ENCODE measurements around the gene MRFAP1L1.
"Not testable (repeated sequence)": the region's sequence is repeated elsewhere in the genome, so short reads cannot be mapped to it uniquely, and the experiment has no call there.

Gene MRFAP1L1

DNA sequence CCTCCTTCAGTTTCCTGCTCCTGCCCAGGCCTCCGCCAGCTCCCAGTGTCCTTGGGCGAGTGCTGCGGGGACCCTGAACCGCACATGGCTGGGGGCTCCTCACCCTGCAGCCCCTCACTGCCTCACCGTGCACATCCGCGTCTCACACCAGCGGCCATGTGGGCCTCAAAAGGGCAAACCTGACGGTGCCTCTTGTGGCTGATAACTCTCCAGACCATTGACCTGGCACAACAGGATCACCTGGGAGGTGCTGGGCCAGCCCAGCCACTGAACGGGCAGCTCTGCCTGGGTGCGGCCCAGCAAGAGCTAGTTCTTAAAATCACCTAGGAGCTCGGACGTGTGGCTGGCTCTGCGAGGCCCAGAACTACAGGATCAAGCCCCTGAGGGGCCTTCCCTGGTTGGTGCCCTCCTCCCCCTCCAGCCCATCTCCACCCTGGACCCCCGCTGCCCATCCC lies 20.1 kb downstream of the MRFAP1L1 start:
- DNase-seq: no peak

DNA sequence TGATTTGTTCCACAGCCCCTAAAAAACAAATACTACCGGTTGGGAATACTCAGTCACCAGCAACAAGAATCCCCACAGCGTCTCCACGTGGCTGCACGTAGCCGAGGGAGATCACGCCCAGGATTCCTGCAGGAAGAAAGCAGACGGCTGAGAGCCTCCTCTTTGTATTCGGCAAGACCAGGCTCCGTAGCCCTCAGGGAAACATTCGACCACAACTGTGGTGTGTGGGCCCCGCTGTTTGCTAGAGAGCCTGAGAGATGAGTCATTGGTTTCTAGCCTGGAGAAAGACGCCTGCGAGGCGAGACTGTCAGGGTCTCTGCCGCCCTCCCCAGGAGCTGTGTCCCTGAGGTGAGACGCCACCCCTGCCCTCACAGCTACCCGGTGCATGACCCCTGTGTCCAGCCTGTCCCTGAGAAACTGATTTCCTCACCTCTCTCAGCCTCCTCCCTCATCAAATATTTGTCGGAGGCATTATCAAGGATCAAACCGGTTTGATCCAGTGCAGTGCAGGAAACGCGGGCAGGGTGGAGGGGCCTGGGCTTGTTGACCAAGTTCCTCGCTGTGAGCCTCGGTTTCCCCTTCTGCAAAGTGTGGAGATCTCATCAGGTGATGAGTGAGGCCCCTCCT lies 20.7 kb downstream of the MRFAP1L1 start:
- peak in 8 of 56 donors; percentile 7 to 56 (median 24) for DNase-seq

DNA sequence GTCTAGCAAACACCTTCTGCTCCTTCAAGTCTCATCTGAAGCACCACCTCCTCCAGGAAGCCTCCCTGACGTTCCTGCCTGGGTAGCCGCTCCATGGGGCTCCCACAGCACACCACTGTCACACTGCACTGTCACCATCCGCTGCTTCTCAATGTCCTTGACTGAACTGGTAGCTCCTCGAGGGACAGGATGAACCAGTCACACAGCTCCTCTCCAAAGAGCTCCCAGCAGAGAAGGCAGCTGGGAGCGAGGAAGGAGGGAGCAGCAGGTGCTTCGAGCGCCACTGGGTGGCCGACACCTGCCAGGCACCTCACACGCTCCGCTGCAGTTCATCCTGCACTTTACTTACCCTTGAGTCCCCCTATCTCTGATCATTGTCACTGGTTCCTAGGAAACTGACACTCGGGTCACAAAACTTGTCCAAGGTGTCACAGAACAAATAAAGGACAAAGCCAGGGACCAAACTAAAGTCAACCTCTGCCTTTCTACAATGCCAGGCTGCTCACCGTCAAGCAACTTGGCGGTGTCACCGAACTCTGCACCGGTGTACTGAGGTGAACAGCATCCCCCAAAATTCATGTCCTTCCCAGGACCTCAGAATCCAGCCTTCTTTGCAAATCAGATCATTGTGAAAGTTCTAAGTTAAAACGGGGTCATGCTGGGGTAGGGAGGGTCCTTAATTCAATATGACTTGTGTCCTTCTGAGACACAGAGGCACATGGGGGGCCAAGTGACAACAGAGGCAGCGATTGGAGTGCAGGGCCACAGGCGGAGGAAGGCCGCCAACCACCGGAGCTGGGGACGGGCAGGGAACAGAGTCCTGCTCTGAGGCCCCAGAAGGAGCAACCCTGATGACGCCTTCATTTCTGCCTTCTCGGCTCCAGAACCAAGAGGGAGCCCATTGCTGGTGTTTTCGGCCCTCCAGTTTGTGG lies 21.5 kb downstream of the MRFAP1L1 start:
- no peak for DNase-seq

DNA sequence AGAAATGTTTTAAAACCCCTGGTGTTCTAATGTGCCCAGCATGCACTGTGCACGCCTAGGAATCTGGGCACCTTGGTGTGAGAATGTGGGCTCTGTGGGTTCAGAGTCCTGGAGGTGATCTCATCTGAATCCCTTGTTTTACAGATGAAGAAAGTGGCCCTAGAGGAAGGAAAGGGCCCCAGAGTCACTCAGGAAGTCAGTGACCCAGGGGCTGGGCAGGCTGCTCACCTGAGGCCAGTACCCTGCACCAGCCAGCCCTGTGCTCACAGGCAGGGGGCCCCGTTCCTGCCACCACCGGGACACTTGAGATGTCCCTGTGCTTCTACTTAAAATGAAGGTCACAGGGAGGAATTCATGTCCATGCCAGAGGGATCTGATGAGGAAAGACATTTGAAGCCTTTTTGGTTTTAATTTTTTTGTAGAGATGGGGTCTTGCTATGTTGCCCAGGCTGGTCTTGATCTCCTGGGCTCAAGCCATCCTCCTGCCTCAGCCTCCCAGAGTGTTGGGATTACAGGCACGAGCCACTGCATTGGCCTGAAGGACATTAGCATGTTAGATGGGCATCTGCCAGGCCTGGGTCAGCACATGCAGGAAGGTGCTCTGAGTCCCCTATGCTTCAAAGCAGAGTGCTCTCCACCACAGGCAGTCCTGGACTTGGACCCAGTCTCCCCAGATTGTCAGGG lies 23.4 kb downstream of the MRFAP1L1 start:
- DNase-seq: no peak

DNA sequence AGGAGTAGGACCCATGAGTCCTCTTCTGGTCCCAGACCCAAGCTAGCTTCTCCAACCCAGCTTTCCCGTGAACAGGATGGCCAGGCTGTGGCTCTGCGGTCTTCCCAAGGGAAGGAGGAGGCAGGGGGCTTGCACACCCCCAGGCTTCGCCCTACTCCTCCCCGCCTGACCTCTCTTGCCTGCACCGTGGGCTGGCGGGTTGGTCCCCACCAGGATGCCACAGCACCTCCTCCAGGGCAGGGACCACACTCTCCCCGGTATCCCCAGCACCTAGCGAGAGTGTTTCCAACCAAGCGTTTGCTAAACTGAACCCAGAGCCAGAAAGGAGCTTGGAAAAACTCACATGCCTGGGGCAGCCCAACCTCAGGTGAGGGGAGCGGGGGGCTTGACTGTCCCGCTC lies 25.0 kb downstream of the MRFAP1L1 start:
- no peak for DNase-seq

DNA sequence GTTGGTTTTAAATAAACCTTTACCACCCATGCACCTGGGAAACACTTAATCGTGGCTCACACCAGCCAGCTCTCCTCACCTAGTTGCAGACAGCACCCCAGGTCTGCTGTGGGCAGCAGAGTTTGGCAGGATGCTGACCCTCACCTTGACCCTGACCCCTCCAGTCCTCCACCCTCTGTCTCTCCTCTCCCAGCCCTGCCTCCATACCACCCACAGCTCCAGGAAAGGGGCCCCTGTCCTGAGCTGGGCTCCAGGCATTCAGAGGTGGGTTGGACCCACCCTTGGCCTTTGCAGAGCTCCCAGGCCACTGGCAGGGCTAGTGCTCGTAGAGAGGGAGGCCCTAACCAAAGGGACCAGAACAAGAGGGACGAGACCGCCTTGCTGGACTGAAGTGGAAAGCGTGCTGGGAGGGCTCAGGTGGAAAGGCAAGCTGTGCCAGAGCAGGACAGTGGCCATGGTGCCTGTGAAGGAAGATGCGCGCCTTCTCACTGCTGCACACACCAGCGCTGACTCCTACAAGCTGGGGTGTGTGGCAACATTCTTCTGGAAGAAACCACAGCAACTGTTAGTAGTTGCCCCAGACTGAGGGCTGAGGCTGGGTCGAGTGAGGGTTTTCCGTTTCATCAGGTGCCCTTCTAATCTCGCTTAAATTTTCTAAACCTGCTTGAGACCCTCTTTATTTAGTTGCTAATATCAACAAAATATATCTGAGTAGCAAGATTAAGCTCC lies 26.6 kb downstream of the MRFAP1L1 start:
- no peak for DNase-seq

DNA sequence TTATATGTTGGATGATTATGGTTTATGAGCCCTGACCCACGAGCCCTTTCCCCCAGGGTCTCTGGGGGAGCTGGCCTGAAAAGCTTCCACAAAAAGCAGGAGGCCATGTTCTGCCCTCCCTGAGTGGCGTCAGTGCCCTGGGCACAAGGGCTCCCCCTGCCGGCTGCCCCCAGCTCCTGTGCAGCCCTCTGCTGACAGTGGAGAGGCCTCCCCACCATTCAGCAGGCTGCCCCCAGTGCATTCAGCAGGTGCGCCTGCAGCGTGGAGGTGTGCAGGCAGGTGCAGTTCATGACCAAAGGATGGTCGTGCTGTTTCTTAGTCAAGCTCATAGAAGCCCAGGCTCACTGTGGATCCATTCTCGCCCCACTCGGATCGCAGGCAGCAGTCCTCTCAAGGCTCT lies 28.5 kb downstream of the MRFAP1L1 start:
- DNase-seq: no peak

DNA sequence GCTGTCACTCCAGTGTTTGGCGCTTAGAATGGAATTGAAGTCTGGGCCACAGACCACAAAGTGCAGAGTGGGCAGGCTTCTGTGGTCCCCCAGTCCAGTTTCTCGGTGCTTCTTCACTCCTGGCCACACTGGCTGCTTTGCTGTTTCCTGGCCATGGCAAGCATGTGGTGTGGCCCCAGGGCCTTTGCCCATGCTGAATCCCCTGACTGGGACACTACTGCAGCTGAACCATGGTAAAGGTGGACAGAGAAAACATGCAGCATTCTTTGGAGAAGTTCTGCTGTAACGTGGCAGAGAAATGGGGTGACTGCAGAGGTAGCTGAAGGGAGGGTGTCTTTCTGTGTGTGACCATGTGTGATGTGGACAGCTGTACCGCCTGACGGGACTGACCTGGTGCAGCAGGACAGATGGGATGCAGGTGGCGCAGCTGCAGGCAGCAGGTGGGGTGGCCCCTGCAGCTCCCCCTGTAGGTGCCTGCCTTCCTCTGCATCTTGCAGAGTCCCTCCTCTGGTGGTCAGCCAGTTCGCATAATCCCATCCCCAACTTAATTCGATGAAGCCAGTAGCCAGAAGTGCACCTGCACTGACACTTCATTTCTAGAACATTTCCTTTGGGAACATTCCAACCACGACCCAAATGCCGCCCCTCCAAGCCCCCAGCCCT lies 29.2 kb downstream of the MRFAP1L1 start:
- no peak for DNase-seq

DNA sequence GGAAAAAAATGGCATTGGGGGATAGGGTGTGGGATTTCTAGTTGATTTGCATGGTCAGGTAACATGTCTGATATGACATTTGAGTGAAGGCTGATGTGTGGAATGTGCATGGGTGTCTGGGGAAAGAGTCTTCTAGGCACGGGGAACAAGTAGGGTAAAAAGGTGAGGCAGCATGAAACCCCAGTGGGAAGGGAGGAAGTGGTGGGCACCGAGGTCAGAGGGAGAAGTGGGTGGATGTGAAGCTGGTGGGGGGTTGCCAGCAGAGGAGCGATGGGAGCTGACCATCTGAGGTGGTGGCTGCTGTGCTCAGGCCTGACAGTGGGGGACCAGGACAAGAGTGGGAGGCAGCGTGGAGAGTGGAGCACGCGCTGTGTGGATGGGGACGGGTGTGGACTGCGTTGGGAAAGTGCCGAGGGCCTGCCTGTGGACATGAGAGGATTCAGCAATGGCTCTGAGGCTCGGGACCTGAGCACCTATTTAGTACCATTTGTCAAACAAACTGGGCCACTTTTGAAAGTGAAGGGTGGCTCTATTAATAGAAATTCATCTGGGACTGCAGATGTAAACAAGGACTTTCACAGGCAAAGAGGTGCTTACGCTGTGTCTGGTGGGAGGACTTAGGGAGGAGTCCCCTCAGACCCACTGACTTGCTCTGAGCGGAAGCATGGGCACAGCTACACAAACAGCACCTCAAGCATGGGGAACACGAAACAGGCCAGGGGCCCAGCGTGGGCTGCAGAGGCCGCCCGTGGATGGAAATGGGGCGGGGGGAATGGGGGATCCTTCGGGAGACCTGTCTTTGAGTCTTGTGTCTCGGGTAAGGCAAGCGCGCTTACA lies 32.7 kb downstream of the MRFAP1L1 start:
- DNase-seq: no peak

DNA sequence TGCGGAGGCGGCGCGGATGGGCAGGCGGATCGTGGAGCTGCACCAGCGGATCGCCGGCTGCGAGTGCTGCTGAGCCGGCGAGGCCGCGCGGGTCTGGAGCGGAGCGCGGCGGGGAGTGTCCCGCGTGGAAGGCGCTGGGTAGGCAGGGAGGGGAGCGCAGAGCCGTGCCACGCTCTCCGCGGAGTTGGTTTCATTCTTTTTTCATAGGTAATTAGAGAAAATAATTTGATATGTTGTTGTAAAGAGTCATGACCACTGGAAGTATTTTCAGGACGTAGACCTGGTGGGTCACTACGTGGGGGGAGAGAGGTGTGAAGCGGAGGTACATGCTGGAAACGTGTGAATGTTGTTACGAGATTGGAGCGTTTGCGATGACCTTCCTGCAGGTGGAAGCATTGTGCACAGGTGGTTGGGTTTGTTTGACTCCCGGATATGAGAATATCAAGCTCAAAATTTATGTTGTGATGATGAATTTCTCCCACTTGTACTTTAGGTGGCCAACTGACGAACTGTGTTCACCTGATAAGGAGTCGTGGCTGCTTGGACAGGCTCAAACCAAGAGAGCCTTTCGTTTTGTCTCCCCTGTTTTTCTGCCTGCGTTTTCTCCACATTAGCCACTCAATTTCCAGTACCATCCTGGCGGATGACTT lies 35.0 kb downstream of the MRFAP1L1 start:
- DNase-seq: no peak

DNA sequence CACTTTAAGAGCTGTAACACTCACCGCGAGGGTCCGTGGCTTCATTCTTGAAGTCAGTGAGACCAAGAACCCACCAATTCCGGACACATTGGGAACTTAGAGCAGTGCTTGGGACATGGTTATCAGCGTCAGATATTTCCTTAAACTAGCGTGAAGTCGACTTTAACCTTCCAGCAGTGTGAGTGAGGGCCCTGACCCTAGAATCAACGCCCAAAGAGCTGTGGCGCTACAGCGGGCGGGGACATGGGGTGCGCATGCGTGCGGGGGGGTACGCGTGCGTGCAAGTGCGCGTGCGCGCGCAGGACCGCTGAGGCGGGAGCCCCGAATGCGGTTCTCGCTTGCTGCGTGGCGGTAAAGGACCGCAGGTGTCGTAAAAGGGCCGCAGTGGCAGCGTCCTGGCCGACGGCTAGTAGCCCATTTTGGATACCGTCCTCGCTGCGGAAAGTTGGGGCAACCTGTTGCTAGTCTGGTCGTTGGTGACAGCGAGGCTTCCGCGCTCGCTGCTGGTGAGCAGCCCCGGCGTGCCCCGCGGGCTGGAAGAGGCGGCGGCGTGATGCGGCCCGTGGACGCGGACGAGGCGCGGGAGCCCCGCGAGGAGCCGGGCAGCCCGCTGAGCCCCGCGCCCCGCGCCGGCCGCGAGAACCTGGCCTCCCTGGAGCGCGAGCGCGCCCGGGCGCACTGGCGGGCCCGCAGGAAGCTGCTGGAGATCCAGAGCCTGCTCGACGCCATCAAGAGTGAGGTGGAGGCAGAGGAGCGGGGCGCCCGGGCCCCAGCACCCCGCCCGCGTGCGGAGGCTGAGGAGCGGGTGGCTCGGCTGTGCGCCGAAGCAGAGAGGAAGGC lies 35.8 kb downstream of the MRFAP1L1 start:
- DNase-seq: peak; percentile 16 to 95 (median 88)

DNA sequence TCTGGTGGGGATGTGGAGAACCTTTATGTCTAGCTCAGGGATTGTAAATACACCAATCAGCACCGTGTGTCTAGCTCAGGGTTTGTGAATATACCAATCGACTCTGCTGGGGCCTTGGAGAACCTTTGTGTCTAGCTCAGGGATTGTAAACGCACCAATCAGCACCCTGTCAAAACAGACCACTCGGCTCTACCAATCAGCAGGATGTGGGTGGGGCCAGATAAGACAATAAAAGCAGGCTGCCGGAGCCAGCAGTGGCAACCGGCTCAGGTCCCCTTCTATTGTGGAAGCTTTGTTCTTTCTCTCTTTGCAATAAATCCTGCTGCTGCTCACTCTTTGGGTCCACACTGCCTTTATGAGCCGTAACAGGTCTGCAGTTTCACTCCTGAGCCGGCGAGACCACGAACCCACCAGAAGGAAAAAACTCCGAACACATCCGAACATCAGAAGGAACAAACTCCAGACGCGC lies 36.4 kb downstream of the MRFAP1L1 start:
- peak in 17 of 56 donors; percentile 24 to 69 (median 43) for DNase-seq

DNA sequence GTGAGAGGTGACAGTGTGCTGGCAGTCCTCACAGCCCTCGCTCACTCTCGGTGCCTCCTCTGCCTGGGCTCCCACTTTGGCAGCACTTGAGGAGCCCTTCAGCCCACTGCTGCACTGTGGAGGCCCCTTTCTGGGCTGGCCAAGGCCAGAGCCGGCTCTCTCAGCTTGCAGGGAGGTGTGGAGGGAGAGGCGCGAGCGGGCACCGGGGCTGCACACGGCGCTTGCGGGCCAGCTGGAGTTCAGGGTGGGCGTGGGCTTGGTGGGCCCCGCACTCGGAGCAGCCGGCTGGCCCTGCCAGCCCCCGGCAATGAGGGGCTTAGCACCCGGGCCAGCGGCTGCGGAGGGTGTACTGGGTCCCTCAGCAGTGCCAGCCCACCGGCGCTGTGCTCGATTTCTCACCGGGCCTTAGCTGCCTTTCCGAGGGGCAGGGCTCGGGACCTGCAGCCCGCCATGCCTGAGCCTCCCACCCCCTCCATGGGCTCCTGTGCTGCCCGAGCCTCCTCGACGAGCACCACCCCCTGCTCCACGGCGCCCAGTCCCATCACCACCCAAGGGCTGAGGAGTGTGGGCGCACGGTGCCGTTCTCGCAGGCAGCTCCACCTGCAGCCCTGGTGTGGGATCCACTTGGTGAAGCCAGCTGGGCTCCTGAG lies 37.0 kb downstream of the MRFAP1L1 start:
- not testable (repeated sequence) for DNase-seq

DNA sequence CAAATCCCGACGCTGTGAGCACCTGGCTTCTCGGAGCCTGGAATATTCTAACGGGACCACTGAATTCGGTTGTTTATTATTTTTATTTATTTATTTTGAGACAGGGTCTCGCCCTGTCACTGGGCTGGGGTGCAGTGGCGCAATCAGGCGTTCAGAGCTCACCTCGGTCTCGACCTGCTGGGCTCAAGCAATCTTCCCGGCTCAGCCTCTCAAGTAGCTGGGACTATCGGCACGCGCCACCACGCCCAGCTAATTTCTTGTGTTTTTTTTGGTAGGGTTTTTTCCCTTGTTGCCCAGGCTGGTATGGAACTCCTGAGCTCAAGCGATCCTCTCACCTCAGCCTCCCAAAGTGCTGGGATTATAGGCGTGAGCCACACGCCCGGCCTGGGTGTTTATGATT lies 37.5 kb downstream of the MRFAP1L1 start:
- DNase-seq: no peak

DNA sequence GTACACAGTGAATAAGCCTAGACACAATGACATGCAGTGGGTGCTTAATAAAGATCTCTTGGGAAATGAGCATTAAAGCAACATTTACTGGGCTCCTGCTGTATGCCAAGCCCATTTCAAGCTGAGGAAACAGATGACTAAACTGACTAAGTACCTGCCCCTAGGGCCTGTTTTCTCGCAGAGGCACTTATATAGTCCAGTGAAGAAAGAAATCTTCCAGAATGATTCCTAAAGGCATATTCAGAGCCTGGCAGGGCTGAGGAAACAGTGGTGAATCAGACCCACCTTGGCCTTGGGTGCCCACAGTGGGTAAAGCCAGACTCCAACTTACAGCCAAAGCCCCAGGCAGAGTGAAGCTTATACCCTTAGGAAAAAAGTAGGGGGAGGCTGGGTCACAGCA lies 38.0 kb downstream of the MRFAP1L1 start:
- no peak for DNase-seq

DNA sequence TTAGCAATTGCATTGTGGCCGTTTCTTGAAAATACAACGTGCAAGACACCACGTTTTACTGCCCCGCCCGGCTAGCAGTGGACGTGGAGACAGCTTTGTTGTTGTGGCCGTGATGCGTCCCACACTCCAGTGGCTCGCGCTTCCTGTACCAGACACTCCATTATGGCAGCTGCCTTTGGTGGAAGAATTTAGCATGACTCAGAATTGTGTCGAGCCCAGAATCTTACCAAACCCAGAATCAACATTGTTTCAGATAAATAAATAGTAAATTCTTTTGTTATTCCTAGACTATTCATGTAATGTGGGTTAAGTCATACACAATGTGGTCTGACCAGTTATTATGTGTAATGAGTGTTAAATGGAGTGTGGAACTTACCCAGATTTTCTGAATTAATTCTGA lies 41.3 kb downstream of the MRFAP1L1 start:
- DNase-seq: no peak

DNA sequence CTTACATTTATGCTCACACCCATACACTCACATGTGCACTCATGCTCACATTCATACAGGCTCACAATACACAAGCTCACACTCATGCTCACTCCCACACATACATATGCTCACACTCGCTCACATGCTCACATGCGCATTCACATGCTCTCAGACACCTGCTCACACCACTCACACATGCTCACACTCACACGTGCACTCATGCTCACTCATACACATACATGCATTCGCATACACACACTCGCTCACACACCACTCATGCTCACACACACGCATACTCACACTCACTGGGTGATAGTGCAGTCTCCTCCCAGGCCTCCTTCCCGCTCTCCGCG lies 44.4 kb downstream of the MRFAP1L1 start:
- no peak for DNase-seq
